Measurements from ENCODE around the gene PTBP1. TPM values are rescaled to one million over a fixed set of nuclear protein-coding genes. Genes with fewer than 3 reads are reported as not detected.
"Not testable (repeated sequence)": the region's sequence is repeated elsewhere in the genome, so short reads cannot be mapped to it uniquely, and the experiment has no call there.

Gene PTBP1
- total RNA-seq, 4 donors from 2014 or later, result 106 to 195 (median 137) TPM

- ATAC-seq (ENCODE audit: low FRiP score), result peak; percentile 10
These were observed 46.1 kb downstream of the PTBP1 start for GRCh38 chr19:843180-843835.

GRCh38 chr19:843836-844545 lies 46.7 kb downstream of the PTBP1 start:
- ATAC-seq (ENCODE audit: low FRiP score), result no peak
- no peak for DNase-seq (ENCODE audit: low spot score)
- TF ChIP-seq CTCF (IDR thresholded peaks at IDR 0.05), result no peak

More at GRCh38 chr19:843180-843835, 46.1 kb downstream of the PTBP1 start:
- no peak for DNase-seq (ENCODE audit: low spot score)
- TF ChIP-seq CTCF (IDR thresholded peaks at IDR 0.05), result no peak

- TF ChIP-seq CTCF (IDR thresholded peaks at IDR 0.05), result no peak
- DNase-seq (ENCODE audit: low spot score), result no peak
- ATAC-seq (ENCODE audit: low FRiP score), result peak; percentile 23
These were observed 47.3 kb downstream of the PTBP1 start for GRCh38 chr19:844546-844971.

- TF ChIP-seq CTCF (IDR thresholded peaks at IDR 0.05), result no peak
- DNase-seq (ENCODE audit: low spot score) (no peak), ATAC-seq (ENCODE audit: low FRiP score) (no peak)
These were observed 48.7 kb downstream of the PTBP1 start for GRCh38 chr19:845707-846521.

- no peak for TF ChIP-seq CTCF (IDR thresholded peaks at IDR 0.05)
- DNase-seq (ENCODE audit: low spot score) (no peak), ATAC-seq (ENCODE audit: low FRiP score) (peak; percentile 43)
These were observed 51.2 kb downstream of the PTBP1 start for GRCh38 chr19:848386-848921.

GRCh38 chr19:849195-849594 lies 51.9 kb downstream of the PTBP1 start:
- not testable (repeated sequence) for DNase-seq (ENCODE audit: low spot score)

More at GRCh38 chr19:849195-849594, 51.9 kb downstream of the PTBP1 start:
- ATAC-seq (ENCODE audit: low FRiP score), result not testable (repeated sequence)
